Thyroid gland (tissue), 4 donors: ENCODE data around the gene ATRIP. TPM values are rescaled to one million over a fixed set of nuclear protein-coding genes. Genes with fewer than 3 reads are reported as not detected.
A peak's percentile ranks its signal among the peaks of the same experiment; 100 is the strongest.

Experiments used
- DNase-seq, 2 donors: peaks; one replicate each; pipeline ENCODE4 v3.0.0-alpha.2; 2019
- H3K27ac ChIP-seq, 3 donors: fragments of 200-600 bp; sonication (generic); 1 replicate in 2 of 3; 2 replicates in 1 of 3; pipeline ENCODE4 v1.5.1; 2016 to 2019; ENCODE audit warnings: mild to moderate bottlenecking in 1 of 3, moderate library complexity in 1 of 3
- H3K27me3 ChIP-seq: fragments of 200-600 bp; sonication (generic); one replicate; pipeline ENCODE4 v1.5.1; 2019
- H3K36me3 ChIP-seq, 2 donors: fragments of 200-600 bp; sonication (generic); one replicate each; pipeline ENCODE4 v1.5.1; 2016 to 2019
- H3K4me1 ChIP-seq, 2 donors: fragments of 200-600 bp; sonication (generic); one replicate each; pipeline ENCODE4 v1.5.1; 2017 to 2019
- H3K4me3 ChIP-seq, 3 donors: fragments of 200-600 bp; sonication (generic); replicated peaks in 1 of 3; 1 replicate in 2 of 3; 2 replicates in 1 of 3; pipeline ENCODE4 v1.5.1; 2016; ENCODE audit warnings: mild to moderate bottlenecking in 1 of 3
- H3K9me3 ChIP-seq: fragments of 200-600 bp; sonication (generic); one replicate; pipeline ENCODE4 v1.5.1; 2017
- CTCF ChIP-seq, 6 experiments: fragments of 200-600 bp in 3 of 6; fragments of 450-650 bp in 3 of 6; sonication (generic) in 3 of 6; IDR thresholded peaks; one replicate each; pipeline ENCODE4 v1.5.1; 2016 to 2019; ENCODE audit warnings: antibody characterized with exemption in 6 of 6, mild to moderate bottlenecking in 2 of 6, inconsistent platforms in 1 of 6, moderate library complexity in 1 of 6
- POLR2A ChIP-seq, 2 donors: fragments of 450-650 bp; IDR thresholded peaks; one replicate each; pipeline ENCODE4 v1.6.1; 2017; ENCODE audit warnings: antibody characterized with exemption in 2 of 2, mild to moderate bottlenecking in 2 of 2, moderate library complexity in 1 of 2
- WGBS, 2 donors: methylation state at CpG; one replicate each; pipeline ENCODE4 v1.1.5; 2017; 5-methylcytosine and 5-hydroxymethylcytosine counted together
- intact Hi-C: fragments of 100-400 bp; cut with DNase I; formaldehyde crosslinking; loops from one replicate; pipeline ENCODE4 v1.15.1; 2023
- total RNA-seq, 4 donors: library from RNA; depleted of rRNA; stranded (reverse); fragments of >200 nt; gene quantifications; one replicate each; pipeline ENCODE4 v1.2.3, GENCODE V29; 2016

Gene ATRIP
- total RNA-seq, 4 donors from 2014 or later = 8.4 to 13.9 (median 11.0) TPM

GRCh38 chr3:48465531-48466378 is 19.2 kb downstream of the ATRIP start:
- Histone ChIP-seq H3K36me3 (peaks cover 17 to 21% of the 10 kb centered on the region in 2 donors), H3K27me3 (no peaks in the 10 kb centered on the region), H3K27ac (peak overlapping the region; percentile 99 to 100 (median 100)), H3K4me1 (peaks cover 20 to 51% of the 10 kb centered on the region in 2 donors), H3K9me3 (no peaks in the 10 kb centered on the region), H3K4me3 (peak overlapping the region in 1 of 3 donors; percentile 28)
- intact Hi-C loops = loop anchor here (5.0 kb wide), 1 partner anchor 37 kb away; the partner anchor contains the start of gene SHISA5
- TF ChIP-seq CTCF (IDR thresholded peaks at IDR 0.05) = peak in 5 of 6 experiments; percentile 49 to 88 (median 86)
- peak in 1 of 2 donors; percentile 62 for TF ChIP-seq POLR2A (IDR thresholded peaks at IDR 0.05)
- DNase-seq = peak; percentile 99 to 100
- WGBS, 2 donors = 9 to 15% methylated on average over 5 to 11 of the region's 21 CpGs

- no peaks in the 10 kb centered on the region for H3K9me3 ChIP-seq
- no peaks in the 10 kb centered on the region for H3K27me3 ChIP-seq
- H3K36me3 ChIP-seq = peaks cover 13 to 14% of the 10 kb centered on the region in 2 donors
- peaks cover 20 to 56% of the 10 kb centered on the region in 2 donors for H3K4me1 ChIP-seq
- intact Hi-C loops = loop anchor here (5.0 kb wide), 1 partner anchor 36 kb away; the partner anchor contains the start of gene SHISA5
- TF ChIP-seq POLR2A (IDR thresholded peaks at IDR 0.05) (no peak), CTCF (IDR thresholded peaks at IDR 0.05) (no peak)
- H3K27ac ChIP-seq = peak overlapping the region; percentile 99 to 100 (median 100)
- DNase-seq = no peak
- 54 to 63% methylated on average over 7 to 10 of the region's 19 CpGs for WGBS, 2 donors
- peak overlapping the region in 1 of 3 donors; percentile 28 for H3K4me3 ChIP-seq
Observed at GRCh38 chr3:48466386-48467109, 20.0 kb downstream of the ATRIP start.

- Histone ChIP-seq H3K9me3 (no peaks in the 10 kb centered on the region), H3K27ac (peak overlapping the region; percentile 99 to 100 (median 100)), H3K36me3 (peaks cover 13 to 14% of the 10 kb centered on the region in 2 donors), H3K4me1 (peaks cover 26 to 61% of the 10 kb centered on the region in 2 donors), H3K4me3 (peak overlapping the region in 1 of 3 donors; percentile 28), H3K27me3 (no peaks in the 10 kb centered on the region)
- intact Hi-C loops = loop anchor here (5.0 kb wide), 1 partner anchor 35 kb away; the partner anchor contains the start of gene SHISA5
- WGBS, 2 donors = 56% methylated on average over 7 of the region's 9 CpGs; no CpG with 5 or more reads in 1 of the 2 donors
- TF ChIP-seq POLR2A (IDR thresholded peaks at IDR 0.05) (no peak), CTCF (IDR thresholded peaks at IDR 0.05) (no peak)
- DNase-seq = no peak
Observed at GRCh38 chr3:48467110-48467454, 20.5 kb downstream of the ATRIP start.

- Histone ChIP-seq H3K4me3 (no peak overlapping the region), H3K27ac (peak overlapping the region in 2 of 3 donors; percentile 100), H3K9me3 (no peaks in the 10 kb centered on the region), H3K36me3 (peaks cover 13 to 14% of the 10 kb centered on the region in 2 donors), H3K27me3 (no peaks in the 10 kb centered on the region), H3K4me1 (peaks cover 30 to 64% of the 10 kb centered on the region in 2 donors)
- DNase-seq = no peak
- intact Hi-C loops = loop anchor here (5.0 kb wide), 1 partner anchor 35 kb away; the partner anchor contains the start of gene SHISA5
- 81 to 85% methylated on average over 7 of the region's 7 CpGs for WGBS, 2 donors
- no peak for TF ChIP-seq CTCF (IDR thresholded peaks at IDR 0.05)
- TF ChIP-seq POLR2A (IDR thresholded peaks at IDR 0.05) = no peak
Observed at GRCh38 chr3:48467473-48468267, 21.1 kb downstream of the ATRIP start.
